ENCODE data around the gene KLK14.

DNA sequence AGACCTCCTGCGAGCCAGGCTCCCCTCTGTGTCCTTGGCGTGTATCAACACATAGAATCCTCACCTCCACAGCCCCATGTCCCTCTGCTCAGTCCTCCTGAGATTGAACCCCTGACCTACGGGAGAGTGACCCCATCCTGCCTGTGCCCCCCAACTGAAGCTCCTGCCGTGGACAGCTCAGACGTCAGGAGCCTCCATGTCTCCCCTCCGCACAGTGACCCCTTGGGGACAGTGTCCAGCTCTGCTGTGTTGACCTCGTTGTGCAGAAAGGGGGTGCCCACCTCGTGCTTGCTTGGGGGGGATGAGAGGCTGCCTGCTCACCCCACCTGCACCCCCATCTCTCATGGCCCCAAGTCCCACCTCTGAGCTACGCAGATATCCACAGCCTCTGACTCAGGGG, 41.5 kb upstream of the KLK14 start:
- TF ChIP-seq CTCF (IDR thresholded peaks at IDR 0.05; ENCODE audit: insufficient read depth, low read length) (no peak), REST (IDR thresholded peaks at IDR 0.05; ENCODE audit: insufficient replicate concordance, low read depth) (no peak), GABPA (IDR thresholded peaks at IDR 0.05; ENCODE audit: low read depth) (no peak), POLR2AphosphoS5 (IDR thresholded peaks at IDR 0.05; ENCODE audit: low read depth) (no peak), SPI1 (IDR thresholded peaks at IDR 0.05; ENCODE audit: borderline replicate concordance, low read depth) (no peak)
